ENCODE measurements around the gene MCOLN1. TPM values are rescaled to one million over a fixed set of nuclear protein-coding genes. Genes with fewer than 3 reads are reported as not detected.

MCOLN1 gene
- total RNA-seq, 1 experiment from 2014 or later, result 15.7 TPM

DNA sequence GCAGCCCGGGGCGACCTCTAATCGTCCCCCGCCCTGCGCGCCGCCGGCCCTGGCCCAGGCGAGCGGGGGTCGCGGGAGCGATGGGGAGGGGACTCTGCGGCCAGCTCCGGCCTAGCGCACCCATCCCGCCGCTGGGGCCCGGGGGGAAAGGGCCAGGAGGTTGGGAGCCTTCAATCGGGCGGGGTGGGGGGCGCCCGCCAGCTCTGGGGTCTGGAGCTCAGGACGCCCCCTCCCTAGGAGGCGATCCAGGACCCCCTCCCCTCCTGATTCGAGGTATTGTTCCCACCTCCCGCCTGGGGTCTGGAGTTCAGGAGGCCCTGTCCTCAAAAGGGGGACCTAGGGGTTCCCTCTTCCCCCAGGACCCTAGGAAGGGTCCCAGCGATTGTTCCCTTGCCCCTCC, 6.1 kb upstream of the MCOLN1 start:
- Histone ChIP-seq H2BK5ac (ENCODE audit: insufficient read length, low read length) (no peak overlapping the region), H4K8ac (replicated peaks; ENCODE audit: insufficient read length, low read depth, low read length) (no peak overlapping the region), H3K79me1 (ENCODE audit: insufficient read depth, low read depth, low read length, poor library complexity, severe bottlenecking) (no peaks in the 10 kb centered on the region), H2AK5ac (ENCODE audit: insufficient read length, low read length) (no peak overlapping the region), H3K4ac (ENCODE audit: low read depth, low read length) (no peak overlapping the region), H3K4me2 (ENCODE audit: insufficient read depth, insufficient read length, low read length) (peak overlapping the region; percentile 74), H3K79me2 (ENCODE audit: insufficient read depth, low read length) (0 out of 2 replicates have a peak, but pooled peaks cover 2% of the 10 kb centered on the region), H4K20me1 (ENCODE audit: control insufficient read depth, insufficient read depth, insufficient read length) (no peaks in the 10 kb centered on the region), H3K9me3 (ENCODE audit: control insufficient read depth, low read depth, low read length) (no peaks in the 10 kb centered on the region), H4K91ac (ENCODE audit: insufficient read length, low read depth, low read length) (no peak overlapping the region), H2BK20ac (ENCODE audit: low read depth, low read length, poor library complexity, severe bottlenecking) (no peak overlapping the region), H3K18ac (ENCODE audit: insufficient read length, low read depth, low read length) (peak overlapping the region; percentile 51), H2AFZ (ENCODE audit: low read length) (no peak overlapping the region), H2BK15ac (ENCODE audit: low read depth, low read length) (no peak overlapping the region), H2BK12ac (ENCODE audit: insufficient read length, low read depth, low read length) (no peak overlapping the region), H2BK120ac (ENCODE audit: low read depth, low read length, poor library complexity, severe bottlenecking) (no peak overlapping the region), H3K56ac (ENCODE audit: insufficient read length, low read depth, low read length) (no peak overlapping the region), H3T11ph (ENCODE audit: low read length) (no peak overlapping the region), H3K23ac (ENCODE audit: insufficient read length, low read depth, low read length) (no peak overlapping the region), H3K9ac (ENCODE audit: extremely low read depth, insufficient read length, low read length) (peak overlapping the region; percentile 58), H3K27me3 (ENCODE audit: insufficient read depth, low read length) (no peaks in the 10 kb centered on the region), H3K23me2 (ENCODE audit: insufficient read length, low read depth, low read length, poor library complexity, severe bottlenecking) (peaks cover 8% of the 10 kb centered on the region), H3K27ac (ENCODE audit: insufficient read length, low read depth, low read length) (no peak overlapping the region), H3K4me1 (ENCODE audit: insufficient read depth, low read length) (0 out of 2 replicates have a peak, but pooled peaks cover 4% of the 10 kb centered on the region), H4K5ac (ENCODE audit: insufficient read length, low read depth, low read length) (no peak overlapping the region), H3K14ac (ENCODE audit: insufficient read depth, low read length) (no peak overlapping the region)
- no peak for DNase-seq
- no peaks in the 10 kb centered on the region; a peak in 1 of 5 replicates for H3K9me3 Mint-ChIP-seq
- no peaks in the 10 kb centered on the region; the same call in 1 of the 2 replicates for H3K27me3 Mint-ChIP-seq (ENCODE audit: low read depth)
- no peak for TF ChIP-seq CTCF (conservative IDR thresholded peaks at IDR 0.05)
- H3K36me3 Mint-ChIP-seq (ENCODE audit: insufficient read depth in 1 of 3, low read depth in 3 of 3), result peaks cover 3 to 18% (median 13%) of the 10 kb centered on the region in 3 experiments; a peak in 5 of 7 replicates
- no CpG with 5 or more reads among the region's 28 CpGs for WGBS (ENCODE audit: extremely low coverage, insufficient read length, low lambda C conversion rate)
- H3K4me1 Mint-ChIP-seq, result peaks cover 11 to 24% of the 10 kb centered on the region in 2 experiments
- H3K4me3 Mint-ChIP-seq, result peak overlapping the region; percentile 76 to 87
- peak overlapping the region in 2 of 3 experiments; percentile 24 to 82; a peak in 2 of 7 replicates for H3K27ac Mint-ChIP-seq

All from H9 (cell line).